Natural killer cell (primary cell): ENCODE data around the gene ARMC3. TPM values are rescaled to one million over a fixed set of nuclear protein-coding genes. Genes with fewer than 3 reads are reported as not detected.

Experiments
- ATAC-seq, 3 donors: fragments of 150-1000 bp in 2 of 3; fragments of 200-7000 bp in 1 of 3; cut with Tn5 transposase; 1 replicate in 1 of 3; 2 replicates in 2 of 3; pipeline ENCODE4 v1.10.0; 2021; ENCODE audit warnings: mild to moderate bottlenecking in 2 of 3, moderate library complexity in 2 of 3
- DNase-seq, 2 donors: peaks; one replicate each; pipeline versions ENCODE4 v3.0.0 to v3.0.0-alpha.2; 2013 to 2021; ENCODE audit warnings: mixed read lengths in 1 of 2
- H3K27ac ChIP-seq: one replicate; pipeline ENCODE4 v1.5.1; 2013; ENCODE audit warnings: mild to moderate bottlenecking, low read length
- H3K27me3 ChIP-seq: one replicate; pipeline ENCODE4 v1.6.1; 2013; ENCODE audit warnings: low read length; ENCODE audit not compliant: control insufficient read depth, insufficient read depth
- H3K36me3 ChIP-seq: one replicate; pipeline ENCODE4 v1.6.1; 2013; ENCODE audit warnings: low read length; ENCODE audit not compliant: control insufficient read depth, insufficient read depth
- H3K4me1 ChIP-seq: one replicate; pipeline ENCODE4 v1.6.1; 2013; ENCODE audit warnings: low read length; ENCODE audit not compliant: control insufficient read depth, insufficient read depth
- H3K4me3 ChIP-seq: one replicate; pipeline ENCODE4 v1.5.1; 2013; ENCODE audit warnings: low read length
- H3K9me3 ChIP-seq: one replicate; pipeline ENCODE4 v1.6.1; 2013; ENCODE audit warnings: low read length; ENCODE audit not compliant: control insufficient read depth, insufficient read depth
- H3K27ac Mint-ChIP-seq, 2 donors: one replicate each; pipeline ENCODE4 v1.8.0; 2022; ENCODE audit warnings: mild to moderate bottlenecking in 2 of 2, mixed read lengths in 2 of 2, moderate library complexity in 1 of 2
- H3K27me3 Mint-ChIP-seq, 2 donors: one replicate each; pipeline ENCODE4 v1.8.0; 2022; ENCODE audit warnings: low read depth in 2 of 2, mixed read lengths in 2 of 2
- H3K36me3 Mint-ChIP-seq: one replicate; pipeline ENCODE4 v1.8.0; 2022; ENCODE audit warnings: mixed read lengths
- H3K4me1 Mint-ChIP-seq, 2 donors: one replicate each; pipeline ENCODE4 v1.8.0; 2022; ENCODE audit warnings: mixed read lengths in 2 of 2
- H3K4me3 Mint-ChIP-seq: one replicate; pipeline ENCODE4 v1.8.0; 2022; ENCODE audit warnings: mild to moderate bottlenecking, moderate library complexity, mixed read lengths
- H3K9me3 Mint-ChIP-seq, 2 donors: one replicate each; pipeline ENCODE4 v1.8.0; 2022; ENCODE audit warnings: mixed read lengths in 2 of 2
- WGBS: methylation state at CpG from one replicate; pipeline ENCODE4 v1.1.7; 2013; ENCODE audit warnings: missing lambda C conversion rate; ENCODE audit not compliant: insufficient coverage; 5-methylcytosine and 5-hydroxymethylcytosine counted together
- intact Hi-C: fragments of 100-400 bp; cut with micrococcal nuclease; formaldehyde crosslinking; loops from one replicate; pipeline ENCODE4 v1.14.2; 2022
- total RNA-seq, 4 donors: library from RNA; stranded (reverse); fragments of 120-200 nt in 1 of 4; gene quantifications; one replicate each; pipeline versions ENCODE4 v1.2.3 to v1.2.4, GENCODE V29; 2013 to 2022
- TF ChIP-seq, protein P1 (sequence below): fragments of 200-600 bp; IDR thresholded peaks from one replicate; pipeline ENCODE4 v1.8.0; 2022; ENCODE audit warnings: antibody characterized with exemption

ARMC3 gene
- total RNA-seq, 3 donors from 2014 or later (not counting 1 experiment from before 2014, with no cell fraction given): 0.65 to 0.68 TPM; not detected in 1

GRCh38 chr10:23046027-23046426 lies 118.2 kb downstream of the ARMC3 start:
- no peaks in the 10 kb centered on the region for H3K36me3 Mint-ChIP-seq
- 76% methylated on average over 4 of the region's 4 CpGs for whole genome bisulfite sequencing

GRCh38 chr10:23047201-23048050 lies 119.6 kb downstream of the ARMC3 start:
- TF ChIP-seq, protein P1, sequence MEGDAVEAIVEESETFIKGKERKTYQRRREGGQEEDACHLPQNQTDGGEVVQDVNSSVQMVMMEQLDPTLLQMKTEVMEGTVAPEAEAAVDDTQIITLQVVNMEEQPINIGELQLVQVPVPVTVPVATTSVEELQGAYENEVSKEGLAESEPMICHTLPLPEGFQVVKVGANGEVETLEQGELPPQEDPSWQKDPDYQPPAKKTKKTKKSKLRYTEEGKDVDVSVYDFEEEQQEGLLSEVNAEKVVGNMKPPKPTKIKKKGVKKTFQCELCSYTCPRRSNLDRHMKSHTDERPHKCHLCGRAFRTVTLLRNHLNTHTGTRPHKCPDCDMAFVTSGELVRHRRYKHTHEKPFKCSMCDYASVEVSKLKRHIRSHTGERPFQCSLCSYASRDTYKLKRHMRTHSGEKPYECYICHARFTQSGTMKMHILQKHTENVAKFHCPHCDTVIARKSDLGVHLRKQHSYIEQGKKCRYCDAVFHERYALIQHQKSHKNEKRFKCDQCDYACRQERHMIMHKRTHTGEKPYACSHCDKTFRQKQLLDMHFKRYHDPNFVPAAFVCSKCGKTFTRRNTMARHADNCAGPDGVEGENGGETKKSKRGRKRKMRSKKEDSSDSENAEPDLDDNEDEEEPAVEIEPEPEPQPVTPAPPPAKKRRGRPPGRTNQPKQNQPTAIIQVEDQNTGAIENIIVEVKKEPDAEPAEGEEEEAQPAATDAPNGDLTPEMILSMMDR: no peak
- no peak for ATAC-seq
- H3K4me3 Mint-ChIP-seq: no peak overlapping the region
- intact Hi-C loops: no loop called here
- Histone ChIP-seq H3K4me1 (no peaks in the 10 kb centered on the region), H3K4me3 (no peak overlapping the region), H3K27me3 (peaks cover 4% of the 10 kb centered on the region), H3K36me3 (no peaks in the 10 kb centered on the region), H3K9me3 (no peaks in the 10 kb centered on the region), H3K27ac (no peak overlapping the region)
- no peaks in the 10 kb centered on the region for H3K4me1 Mint-ChIP-seq
- no peaks in the 10 kb centered on the region for H3K36me3 Mint-ChIP-seq
- no peaks in the 10 kb centered on the region for H3K9me3 Mint-ChIP-seq
- DNase-seq: no peak
- H3K27me3 Mint-ChIP-seq: peaks cover 16 to 54% of the 10 kb centered on the region in 2 donors
- WGBS: 84% methylated on average over 9 of the region's 9 CpGs
- no peak overlapping the region for H3K27ac Mint-ChIP-seq

More at GRCh38 chr10:23046027-23046426, 118.2 kb downstream of the ARMC3 start:
- no peaks in the 10 kb centered on the region for H3K9me3 Mint-ChIP-seq
- no peaks in the 10 kb centered on the region for H3K4me1 Mint-ChIP-seq
- Histone ChIP-seq H3K27me3 (peaks cover 4% of the 10 kb centered on the region), H3K27ac (no peak overlapping the region), H3K9me3 (no peaks in the 10 kb centered on the region), H3K4me1 (no peaks in the 10 kb centered on the region), H3K36me3 (no peaks in the 10 kb centered on the region), H3K4me3 (no peak overlapping the region)
- ATAC-seq (no peak), DNase-seq (no peak)
- H3K4me3 Mint-ChIP-seq: no peak overlapping the region
- TF ChIP-seq, protein P1: no peak
- intact Hi-C loops: no loop called here
- H3K27ac Mint-ChIP-seq: no peak overlapping the region
- H3K27me3 Mint-ChIP-seq: peaks cover 11 to 51% of the 10 kb centered on the region in 2 donors

DNA sequence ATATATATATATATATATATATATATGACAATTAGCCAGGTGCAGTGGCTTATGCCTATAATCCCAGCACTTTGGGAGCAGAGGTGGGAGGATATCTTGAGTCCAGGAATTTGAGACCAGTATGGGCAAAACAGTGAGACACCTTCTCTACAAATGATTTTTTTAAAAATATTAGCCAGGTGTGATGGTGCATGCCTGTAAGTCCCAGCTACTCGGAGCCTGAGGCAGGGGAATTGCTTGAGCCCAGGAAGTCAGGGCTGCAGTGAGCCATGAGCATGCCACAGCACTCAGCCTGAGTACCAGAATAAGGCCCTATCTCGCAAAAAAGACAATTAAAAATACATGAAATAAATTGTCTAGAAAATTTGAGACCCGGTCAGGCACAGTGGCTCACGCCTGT lies 120.3 kb downstream of the ARMC3 start:
- TF ChIP-seq, protein P1: no peak

More for the DNA sequence above, 120.3 kb downstream of the ARMC3 start:
- ATAC-seq (no peak), DNase-seq (no peak)
- Histone ChIP-seq H3K27me3 (no peaks in the 10 kb centered on the region), H3K9me3 (no peaks in the 10 kb centered on the region), H3K36me3 (no peaks in the 10 kb centered on the region), H3K27ac (no peak overlapping the region), H3K4me1 (no peaks in the 10 kb centered on the region), H3K4me3 (no peak overlapping the region)
- H3K4me3 Mint-ChIP-seq: no peak overlapping the region
- H3K36me3 Mint-ChIP-seq: no peaks in the 10 kb centered on the region
- no peak overlapping the region for H3K27ac Mint-ChIP-seq
- H3K9me3 Mint-ChIP-seq: no peaks in the 10 kb centered on the region
- intact Hi-C loops: no loop called here
- whole genome bisulfite sequencing: 96% methylated on average over 4 of the region's 4 CpGs
- H3K27me3 Mint-ChIP-seq: peaks cover 16 to 46% of the 10 kb centered on the region in 2 donors
- H3K4me1 Mint-ChIP-seq: no peaks in the 10 kb centered on the region
